RWPE1 (cell line): ENCODE results near the gene FBXO47.

Experiments
- CTCF ChIA-PET: fragments of 350-600 bp; sonication (Branson Sonifier 250); formaldehyde crosslinking; extraction: SDS; loops from one replicate; lab custom pipeline; 2021; lab: Yijun Ruan, JAX
- POLR2A ChIA-PET: fragments of 400-600 bp; formaldehyde crosslinking; extraction: SDS; loops from one replicate; lab custom pipeline; 2020; ENCODE audit warnings: antibody characterized with exemption; ENCODE audit not compliant: low non-redundant PET; lab: Yijun Ruan, JAX
- DNase-seq: peaks from one replicate; pipeline ENCODE4 v3.0.0; 2012; ENCODE audit warnings: low spot score
- H3K27ac ChIP-seq: fragments of 450-650 bp; 2 replicates; pipeline ENCODE4 v1.5.1; 2017
- TF ChIP-seq, protein P1 (sequence below): fragments of 450-650 bp; conservative IDR thresholded peaks from 2 replicates; pipeline ENCODE4 v1.5.1; 2017; ENCODE audit warnings: low read depth, mild to moderate bottlenecking

Gene FBXO47

DNA sequence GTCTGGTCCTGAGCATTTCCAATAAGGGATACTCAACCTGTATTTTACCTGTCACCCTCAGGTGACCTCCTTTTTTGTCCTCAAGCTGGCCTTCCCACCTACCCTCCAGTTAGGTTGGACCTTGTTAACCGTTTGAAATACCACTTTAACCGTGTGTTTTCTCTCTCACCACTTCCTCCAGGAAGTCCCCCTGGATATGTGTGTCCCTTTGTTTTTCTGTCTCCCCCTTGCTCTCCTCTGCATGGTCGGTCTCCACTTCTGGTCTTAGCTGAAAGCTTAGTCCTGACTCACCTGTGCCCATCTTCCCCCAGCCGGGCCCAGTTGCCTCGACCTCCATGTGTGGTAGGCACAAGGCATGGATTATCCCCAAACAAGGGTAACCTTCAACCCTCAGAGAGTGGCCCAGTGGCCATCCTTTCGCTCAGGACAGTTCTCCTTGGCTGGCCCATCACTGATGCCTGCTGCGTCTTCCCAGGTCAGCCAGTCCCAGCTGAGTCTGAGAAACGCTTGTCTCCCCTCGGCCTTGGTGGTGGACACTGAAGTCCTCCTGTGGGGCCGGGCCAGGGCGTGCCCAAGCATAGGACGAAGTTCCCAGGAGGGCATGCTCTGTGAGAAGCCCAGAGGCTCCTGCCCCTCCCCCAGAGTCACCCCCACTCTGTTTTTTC is 77.3 kb downstream of the FBXO47 start:
- peak overlapping the region; percentile 37 for H3K27ac ChIP-seq
- POLR2A ChIA-PET: no interaction called here
- CTCF ChIA-PET: no interaction called here

GRCh38 chr17:38888842-38889241 is 78.4 kb downstream of the FBXO47 start:
- CTCF ChIA-PET: no interaction called here

More for the DNA sequence above, 77.3 kb downstream of the FBXO47 start:
- no peak for DNase-seq
- TF ChIP-seq, protein P1, sequence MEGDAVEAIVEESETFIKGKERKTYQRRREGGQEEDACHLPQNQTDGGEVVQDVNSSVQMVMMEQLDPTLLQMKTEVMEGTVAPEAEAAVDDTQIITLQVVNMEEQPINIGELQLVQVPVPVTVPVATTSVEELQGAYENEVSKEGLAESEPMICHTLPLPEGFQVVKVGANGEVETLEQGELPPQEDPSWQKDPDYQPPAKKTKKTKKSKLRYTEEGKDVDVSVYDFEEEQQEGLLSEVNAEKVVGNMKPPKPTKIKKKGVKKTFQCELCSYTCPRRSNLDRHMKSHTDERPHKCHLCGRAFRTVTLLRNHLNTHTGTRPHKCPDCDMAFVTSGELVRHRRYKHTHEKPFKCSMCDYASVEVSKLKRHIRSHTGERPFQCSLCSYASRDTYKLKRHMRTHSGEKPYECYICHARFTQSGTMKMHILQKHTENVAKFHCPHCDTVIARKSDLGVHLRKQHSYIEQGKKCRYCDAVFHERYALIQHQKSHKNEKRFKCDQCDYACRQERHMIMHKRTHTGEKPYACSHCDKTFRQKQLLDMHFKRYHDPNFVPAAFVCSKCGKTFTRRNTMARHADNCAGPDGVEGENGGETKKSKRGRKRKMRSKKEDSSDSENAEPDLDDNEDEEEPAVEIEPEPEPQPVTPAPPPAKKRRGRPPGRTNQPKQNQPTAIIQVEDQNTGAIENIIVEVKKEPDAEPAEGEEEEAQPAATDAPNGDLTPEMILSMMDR: no peak

GRCh38 chr17:38886643-38887010 is 80.6 kb downstream of the FBXO47 start:
- ChIA-PET POLR2A (no interaction called here), CTCF (no interaction called here)
- peak overlapping the region; percentile 36 for H3K27ac ChIP-seq
- no peak for DNase-seq
- TF ChIP-seq, protein P1: no peak

More at GRCh38 chr17:38888842-38889241, 78.4 kb downstream of the FBXO47 start:
- TF ChIP-seq, protein P1: no peak
- POLR2A ChIA-PET: no interaction called here
- DNase-seq: no peak
- no peak overlapping the region; the same call in 1 of the 2 replicates for H3K27ac ChIP-seq
